ENCODE measurements around the gene ATF4.

Gene ATF4

GRCh38 chr22:39562839-39563489 lies 42.6 kb downstream of the ATF4 start:
- no peak for DNase-seq

- DNase-seq = no peak
These were observed 43.4 kb downstream of the ATF4 start for GRCh38 chr22:39563571-39564428.

- DNase-seq = no peak
These were observed 45.1 kb downstream of the ATF4 start for GRCh38 chr22:39565414-39565944.

- peak; percentile 53 for DNase-seq
These were observed 47.0 kb downstream of the ATF4 start for GRCh38 chr22:39567135-39567946.

GRCh38 chr22:39568278-39568981 lies 48.1 kb downstream of the ATF4 start:
- no peak for DNase-seq

GRCh38 chr22:39569066-39569465 lies 48.7 kb downstream of the ATF4 start:
- no peak for DNase-seq

GRCh38 chr22:39570226-39570625 lies 49.9 kb downstream of the ATF4 start:
- no peak for DNase-seq

- no peak for DNase-seq
These were observed 50.3 kb downstream of the ATF4 start, which contains the start of gene CACNA1I for GRCh38 chr22:39570665-39571064. CACNA1I (plus strand) TSS chr22:39570753; CDS start chr22:39570753, 0 bp downstream.

- no peak for DNase-seq
These were observed 51.2 kb downstream of the ATF4 start for GRCh38 chr22:39571538-39571937.

Measured in CD4-positive, alpha-beta T cell treated with Interleukin-17A for 1 hour (primary cell).